Neural cell (in vitro differentiated cells): ENCODE data around the gene TNFAIP1.

Source experiments
- EP300 ChIP-seq: fragments of 450-650 bp; conservative IDR thresholded peaks from 2 replicates; pipeline ENCODE4 v1.6.1; 2014; ENCODE audit warnings: antibody characterized with exemption, mild to moderate bottlenecking, moderate library complexity; ENCODE audit not compliant: poor library complexity, severe bottlenecking
- EZH2 ChIP-seq: fragments of 200-600, 300-800 bp; shearing (Covaris generic), sonication (generic); IDR thresholded peaks from 2 replicates; pipeline ENCODE4 v1.6.1; 2014; ENCODE audit warnings: antibody characterized with exemption, low read length, borderline replicate concordance, mild to moderate bottlenecking; ENCODE audit not compliant: insufficient read depth, poor library complexity, severe bottlenecking
- MXI1 ChIP-seq: fragments of 450-650 bp; conservative IDR thresholded peaks from 2 replicates; pipeline ENCODE4 v1.6.1; 2014; ENCODE audit warnings: antibody characterized with exemption, mild to moderate bottlenecking; ENCODE audit not compliant: poor library complexity, severe bottlenecking
- POLR2AphosphoS5 ChIP-seq: IDR thresholded peaks from 2 replicates; pipeline ENCODE4 v1.6.1; 2012
- TF ChIP-seq, protein P1 (sequence below): fragments of 450-650 bp; IDR thresholded peaks from 2 replicates; pipeline ENCODE4 v1.5.1; 2014; ENCODE audit warnings: antibody characterized with exemption, mild to moderate bottlenecking, moderate library complexity; ENCODE audit not compliant: poor library complexity, severe bottlenecking
- TF ChIP-seq, protein P2 (sequence below): IDR thresholded peaks from 2 replicates; pipeline ENCODE4 v1.6.1; 2012; ENCODE audit warnings: borderline replicate concordance

DNA sequence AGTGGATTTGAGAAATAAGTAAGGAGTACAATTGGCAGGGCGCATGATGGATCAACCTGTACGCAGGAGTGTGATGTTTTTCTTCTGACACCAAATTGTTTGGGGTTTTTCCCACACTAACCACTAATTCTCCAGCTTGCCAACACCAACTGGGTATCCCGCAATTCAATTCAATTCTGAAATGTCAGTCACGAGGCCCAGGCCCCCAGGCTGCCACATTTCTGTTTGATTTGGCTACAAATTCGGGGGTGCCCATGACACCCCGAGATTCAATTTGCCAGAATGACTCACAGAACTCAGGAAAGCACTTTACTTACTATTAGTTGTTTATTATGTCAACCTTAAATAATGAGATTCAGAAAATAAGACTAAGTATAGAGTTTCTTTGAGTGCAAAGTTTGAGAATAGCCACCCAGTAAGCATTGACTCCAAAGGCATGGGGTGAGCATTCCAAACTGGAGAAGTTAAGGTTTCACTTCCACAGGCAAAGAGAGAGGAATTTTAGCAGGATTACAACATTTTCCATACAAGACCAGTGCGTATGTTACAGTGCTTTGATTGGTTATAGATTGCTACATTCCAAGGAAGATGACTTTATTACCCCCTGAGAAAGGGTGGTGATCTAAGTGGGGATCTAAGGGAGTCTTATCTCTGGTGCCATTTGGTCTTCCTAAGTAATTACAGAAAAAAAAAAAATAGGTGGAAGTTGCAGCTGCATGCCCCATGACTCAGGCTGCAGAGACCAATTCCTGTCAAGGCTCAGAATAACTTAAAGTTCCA, 59.0 kb downstream of the TNFAIP1 start:
- TF ChIP-seq, protein P1, sequence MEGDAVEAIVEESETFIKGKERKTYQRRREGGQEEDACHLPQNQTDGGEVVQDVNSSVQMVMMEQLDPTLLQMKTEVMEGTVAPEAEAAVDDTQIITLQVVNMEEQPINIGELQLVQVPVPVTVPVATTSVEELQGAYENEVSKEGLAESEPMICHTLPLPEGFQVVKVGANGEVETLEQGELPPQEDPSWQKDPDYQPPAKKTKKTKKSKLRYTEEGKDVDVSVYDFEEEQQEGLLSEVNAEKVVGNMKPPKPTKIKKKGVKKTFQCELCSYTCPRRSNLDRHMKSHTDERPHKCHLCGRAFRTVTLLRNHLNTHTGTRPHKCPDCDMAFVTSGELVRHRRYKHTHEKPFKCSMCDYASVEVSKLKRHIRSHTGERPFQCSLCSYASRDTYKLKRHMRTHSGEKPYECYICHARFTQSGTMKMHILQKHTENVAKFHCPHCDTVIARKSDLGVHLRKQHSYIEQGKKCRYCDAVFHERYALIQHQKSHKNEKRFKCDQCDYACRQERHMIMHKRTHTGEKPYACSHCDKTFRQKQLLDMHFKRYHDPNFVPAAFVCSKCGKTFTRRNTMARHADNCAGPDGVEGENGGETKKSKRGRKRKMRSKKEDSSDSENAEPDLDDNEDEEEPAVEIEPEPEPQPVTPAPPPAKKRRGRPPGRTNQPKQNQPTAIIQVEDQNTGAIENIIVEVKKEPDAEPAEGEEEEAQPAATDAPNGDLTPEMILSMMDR, result no peak
- TF ChIP-seq MXI1 (no peak), EZH2 (no peak), EP300 (no peak), POLR2AphosphoS5 (no peak)
- TF ChIP-seq, protein P2, sequence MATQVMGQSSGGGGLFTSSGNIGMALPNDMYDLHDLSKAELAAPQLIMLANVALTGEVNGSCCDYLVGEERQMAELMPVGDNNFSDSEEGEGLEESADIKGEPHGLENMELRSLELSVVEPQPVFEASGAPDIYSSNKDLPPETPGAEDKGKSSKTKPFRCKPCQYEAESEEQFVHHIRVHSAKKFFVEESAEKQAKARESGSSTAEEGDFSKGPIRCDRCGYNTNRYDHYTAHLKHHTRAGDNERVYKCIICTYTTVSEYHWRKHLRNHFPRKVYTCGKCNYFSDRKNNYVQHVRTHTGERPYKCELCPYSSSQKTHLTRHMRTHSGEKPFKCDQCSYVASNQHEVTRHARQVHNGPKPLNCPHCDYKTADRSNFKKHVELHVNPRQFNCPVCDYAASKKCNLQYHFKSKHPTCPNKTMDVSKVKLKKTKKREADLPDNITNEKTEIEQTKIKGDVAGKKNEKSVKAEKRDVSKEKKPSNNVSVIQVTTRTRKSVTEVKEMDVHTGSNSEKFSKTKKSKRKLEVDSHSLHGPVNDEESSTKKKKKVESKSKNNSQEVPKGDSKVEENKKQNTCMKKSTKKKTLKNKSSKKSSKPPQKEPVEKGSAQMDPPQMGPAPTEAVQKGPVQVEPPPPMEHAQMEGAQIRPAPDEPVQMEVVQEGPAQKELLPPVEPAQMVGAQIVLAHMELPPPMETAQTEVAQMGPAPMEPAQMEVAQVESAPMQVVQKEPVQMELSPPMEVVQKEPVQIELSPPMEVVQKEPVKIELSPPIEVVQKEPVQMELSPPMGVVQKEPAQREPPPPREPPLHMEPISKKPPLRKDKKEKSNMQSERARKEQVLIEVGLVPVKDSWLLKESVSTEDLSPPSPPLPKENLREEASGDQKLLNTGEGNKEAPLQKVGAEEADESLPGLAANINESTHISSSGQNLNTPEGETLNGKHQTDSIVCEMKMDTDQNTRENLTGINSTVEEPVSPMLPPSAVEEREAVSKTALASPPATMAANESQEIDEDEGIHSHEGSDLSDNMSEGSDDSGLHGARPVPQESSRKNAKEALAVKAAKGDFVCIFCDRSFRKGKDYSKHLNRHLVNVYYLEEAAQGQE, result no peak
